HG02642 (cell line): Measurements from ENCODE around the gene TDRD12.
"Not testable (repeated sequence)": the region's sequence is repeated elsewhere in the genome, so short reads cannot be mapped to it uniquely, and the experiment has no call there.

Experiments used
- ATAC-seq: cut with Tn5 transposase; IDR thresholded peaks from one replicate; pipeline ENCODE4 v1.9.1; 2021; ENCODE audit warnings: mild to moderate bottlenecking; ENCODE audit not compliant: unreplicated experiment, poor library complexity

TDRD12 gene

GRCh38 chr19:32691952-32692726 is 27.4 kb upstream of the TDRD12 start:
- ATAC-seq, result peak; percentile 70

- ATAC-seq, result no peak
Measured at GRCh38 chr19:32692727-32693061, 26.9 kb upstream of the TDRD12 start.

GRCh38 chr19:32693151-32694108 is 26.1 kb upstream of the TDRD12 start:
- not testable (repeated sequence) for ATAC-seq

GRCh38 chr19:32694316-32694715 is 25.3 kb upstream of the TDRD12 start:
- ATAC-seq, result not testable (repeated sequence)

- ATAC-seq, result not testable (repeated sequence)
Measured at GRCh38 chr19:32694851-32695250, 24.7 kb upstream of the TDRD12 start.

- ATAC-seq, result not testable (repeated sequence)
Measured at GRCh38 chr19:32695506-32695905, 24.1 kb upstream of the TDRD12 start.

- not testable (repeated sequence) for ATAC-seq
Measured at GRCh38 chr19:32696771-32697170, 22.8 kb upstream of the TDRD12 start.

- ATAC-seq, result not testable (repeated sequence)
Measured at GRCh38 chr19:32700129-32700528, 19.4 kb upstream of the TDRD12 start.

- ATAC-seq, result no peak
Measured at GRCh38 chr19:32702010-32702409, 17.6 kb upstream of the TDRD12 start.

GRCh38 chr19:32704006-32704405 is 15.6 kb upstream of the TDRD12 start:
- ATAC-seq, result not testable (repeated sequence)

- ATAC-seq, result no peak
Measured at GRCh38 chr19:32708457-32708856, 11.1 kb upstream of the TDRD12 start.

GRCh38 chr19:32709032-32709431 is 10.5 kb upstream of the TDRD12 start:
- ATAC-seq, result no peak

GRCh38 chr19:32711747-32712146 is 7.8 kb upstream of the TDRD12 start:
- ATAC-seq, result no peak

GRCh38 chr19:32716203-32716602 is 3.4 kb upstream of the TDRD12 start:
- ATAC-seq, result not testable (repeated sequence)

GRCh38 chr19:32717496-32717895 is 2.1 kb upstream of the TDRD12 start:
- no peak for ATAC-seq

- no peak for ATAC-seq
Measured at GRCh38 chr19:32718286-32718685, 1.3 kb upstream of the TDRD12 start.

- no peak for ATAC-seq
Measured at GRCh38 chr19:32720216-32720935, 809 bp downstream of the TDRD12 start.

- ATAC-seq, result no peak
Measured at GRCh38 chr19:32720936-32721250, 1.3 kb downstream of the TDRD12 start.

GRCh38 chr19:32735936-32736335 is 16.4 kb downstream of the TDRD12 start:
- ATAC-seq, result no peak

GRCh38 chr19:32743021-32743420 is 23.5 kb downstream of the TDRD12 start:
- ATAC-seq, result no peak

GRCh38 chr19:32743447-32743846 is 23.9 kb downstream of the TDRD12 start:
- no peak for ATAC-seq
